Transverse colon (tissue), 4 donors: ENCODE data around the gene ZNF337. TPM values are rescaled to one million over a fixed set of nuclear protein-coding genes. Genes with fewer than 3 reads are reported as not detected.
"Not testable (repeated sequence)": the region's sequence is repeated elsewhere in the genome, so short reads cannot be mapped to it uniquely, and the experiment has no call there.

Source experiments
- DNase-seq: peaks from one replicate; pipeline ENCODE4 v3.0.0-alpha.2; 2019
- H3K27ac ChIP-seq, 4 donors: fragments of 200-600 bp; sonication (generic); 2 replicates each; pipeline ENCODE4 v1.5.1; 2016 to 2018; ENCODE audit warnings: inconsistent platforms in 4 of 4
- H3K27me3 ChIP-seq: fragments of 200-600 bp; sonication (generic); 2 replicates; pipeline ENCODE4 v1.5.1; 2017; ENCODE audit warnings: inconsistent platforms
- H3K36me3 ChIP-seq, 4 donors: fragments of 200-600 bp; sonication (generic); 2 replicates each; pipeline ENCODE4 v1.5.1; 2017 to 2019; ENCODE audit warnings: inconsistent platforms in 4 of 4
- H3K4me1 ChIP-seq, 4 donors: fragments of 200-600 bp; sonication (generic); 2 replicates each; pipeline ENCODE4 v1.5.1; 2017 to 2020; ENCODE audit warnings: inconsistent platforms in 4 of 4
- H3K4me3 ChIP-seq, 4 donors: fragments of 200-600 bp; sonication (generic); 1 replicate in 1 of 4; 2 replicates in 3 of 4; pipeline versions ENCODE4 v1.5.1 to v1.6.1; 2017 to 2019; ENCODE audit warnings: inconsistent platforms in 4 of 4
- H3K9me3 ChIP-seq, 2 donors: fragments of 200-600 bp; sonication (generic); 2 replicates each; pipeline ENCODE4 v1.5.1; 2017 to 2019; ENCODE audit warnings: inconsistent platforms in 2 of 2
- CTCF ChIP-seq, 5 experiments: fragments of 200-600 bp in 3 of 5; fragments of 450-650 bp in 2 of 5; sonication (generic) in 3 of 5; IDR thresholded peaks; 1 replicate in 2 of 5; 2 replicates in 3 of 5; pipeline ENCODE4 v1.5.1; 2016 to 2017; ENCODE audit warnings: antibody characterized with exemption in 5 of 5, inconsistent platforms in 3 of 5, mild to moderate bottlenecking in 2 of 5, moderate library complexity in 1 of 5
- EP300 ChIP-seq: sonication (generic); formaldehyde crosslinking; IDR thresholded peaks from one replicate; pipeline ENCODE4 v1.6.1; 2017; ENCODE audit warnings: antibody characterized with exemption, low read depth
- POLR2A ChIP-seq: fragments of 450-650 bp; IDR thresholded peaks from one replicate; pipeline ENCODE4 v1.6.1; 2016; ENCODE audit warnings: antibody characterized with exemption, mild to moderate bottlenecking, moderate library complexity
- POLR2AphosphoS5 ChIP-seq, 3 donors: sonication (generic); formaldehyde crosslinking; IDR thresholded peaks; one replicate each; pipeline ENCODE4 v1.6.1; 2016; ENCODE audit warnings: antibody characterized with exemption in 3 of 3
- WGBS, 2 donors: methylation state at CpG; one replicate each; pipeline ENCODE4 v1.1.5; 2018; ENCODE audit warnings: low coverage in 1 of 2; 5-methylcytosine and 5-hydroxymethylcytosine counted together
- in situ Hi-C, 4 donors: fragments of 200-750 bp; cut with MboI; loops; one replicate each; pipeline versions ENCODE4 v1.15.0 to v1.15.1; 2017; ENCODE audit warnings: low sequenced_read_pairs in 3 of 4, low pct_ligation_motif_present in 1 of 4, low pct_unique_long_range_greater_than_20kb in 1 of 4
- intact Hi-C: fragments of 100-400 bp; cut with DNase I; formaldehyde crosslinking; loops from one replicate; pipeline ENCODE4 v1.15.1; 2023; ENCODE audit warnings: low total_unique reads
- total RNA-seq, 4 donors: library from RNA; depleted of rRNA; stranded (reverse); fragments of >200 nt; gene quantifications; one replicate each; pipeline ENCODE4 v1.1.0, GENCODE V29; 2016

The ZNF337 gene
- total RNA-seq, 4 donors from 2014 or later, result 5.2 to 17.1 (median 11.0) TPM

GRCh38 chr20:25726357-25726756, 29.7 kb upstream of the ZNF337 start:
- Histone ChIP-seq H3K36me3 (no peaks in the 10 kb centered on the region), H3K9me3 (peaks cover 7 to 13% of the 10 kb centered on the region in 2 donors), H3K4me1 (no peaks in the 10 kb centered on the region), H3K4me3 (no peak overlapping the region), H3K27me3 (no peaks in the 10 kb centered on the region), H3K27ac (no peak overlapping the region)
- intact Hi-C loops (no loop called here), in situ Hi-C loops (no loop called here)
- TF ChIP-seq EP300 (no peak), CTCF (IDR thresholded peaks at IDR 0.05) (no peak), POLR2A (no peak), POLR2AphosphoS5 (IDR thresholded peaks at IDR 0.05) (no peak)
- 90 to 100% methylated on average over 1 of the region's 1 CpG for WGBS, 2 donors
- DNase-seq, result no peak

DNA sequence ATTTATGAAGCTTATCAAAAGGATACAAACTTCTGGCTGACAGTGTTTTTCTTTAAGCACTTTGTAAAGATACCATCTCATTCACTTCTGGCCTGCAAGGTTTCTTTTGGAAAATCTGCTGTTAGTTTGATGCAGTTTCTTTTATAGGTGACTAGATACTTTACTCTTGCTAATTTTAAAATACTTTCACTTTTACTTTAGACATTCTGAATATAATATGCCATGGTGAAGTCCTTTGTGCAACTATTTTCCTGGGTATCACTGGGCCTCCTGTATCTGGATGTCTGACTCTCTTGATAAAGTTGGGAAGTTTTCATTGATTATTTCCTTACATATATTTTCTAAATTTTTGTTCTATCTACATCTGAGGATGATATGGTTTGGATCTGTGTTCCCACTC, 29.0 kb upstream of the ZNF337 start:
- TF ChIP-seq EP300 (no peak), CTCF (IDR thresholded peaks at IDR 0.05) (no peak), POLR2AphosphoS5 (IDR thresholded peaks at IDR 0.05) (no peak), POLR2A (no peak)
- no peak overlapping the region for H3K4me3 ChIP-seq

GRCh38 chr20:25723975-25724374, 27.3 kb upstream of the ZNF337 start:
- H3K27ac ChIP-seq, result no peak overlapping the region
- no peaks in the 10 kb centered on the region for H3K36me3 ChIP-seq
- in situ Hi-C loops, result no loop called here
- WGBS, 2 donors, result 86 to 87% methylated on average over 2 of the region's 2 CpGs
- DNase-seq, result no peak
- no peaks in the 10 kb centered on the region for H3K27me3 ChIP-seq
- no peaks in the 10 kb centered on the region for H3K4me1 ChIP-seq
- H3K4me3 ChIP-seq, result no peak overlapping the region
- H3K9me3 ChIP-seq, result peaks cover 7 to 13% of the 10 kb centered on the region in 2 donors
- intact Hi-C loops, result no loop called here
- TF ChIP-seq EP300 (no peak), CTCF (IDR thresholded peaks at IDR 0.05) (no peak), POLR2AphosphoS5 (IDR thresholded peaks at IDR 0.05) (no peak)

More for the DNA sequence above, 29.0 kb upstream of the ZNF337 start:
- in situ Hi-C loops (no loop called here), intact Hi-C loops (no loop called here)
- Histone ChIP-seq H3K27ac (no peak overlapping the region), H3K27me3 (no peaks in the 10 kb centered on the region), H3K36me3 (no peaks in the 10 kb centered on the region), H3K4me1 (no peaks in the 10 kb centered on the region), H3K9me3 (peaks cover 7 to 13% of the 10 kb centered on the region in 2 donors)
- no peak for DNase-seq

DNA sequence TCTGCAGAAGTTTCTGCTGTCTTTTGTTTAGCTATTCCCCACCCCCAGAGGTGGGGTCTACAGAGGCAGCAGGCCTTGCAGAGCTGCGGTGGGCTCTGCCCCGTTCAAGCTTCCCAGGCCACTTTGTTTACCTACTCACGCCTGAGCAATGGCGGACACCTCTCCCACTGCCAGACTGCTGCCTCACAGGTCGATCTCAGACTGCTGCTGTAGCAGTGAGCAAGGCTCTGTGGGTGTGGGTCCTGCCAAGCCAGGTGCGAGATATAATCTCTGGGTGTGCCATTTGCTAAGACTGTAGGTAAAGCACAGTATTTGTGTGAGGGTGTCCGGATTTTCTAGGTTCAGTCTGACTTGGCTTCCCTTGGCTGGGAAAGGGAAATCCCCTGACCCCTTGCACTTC, 23.6 kb upstream of the ZNF337 start:
- intact Hi-C loops, result no loop called here
- no peaks in the 10 kb centered on the region for H3K4me1 ChIP-seq
- H3K27ac ChIP-seq, result no peak overlapping the region
- no peaks in the 10 kb centered on the region for H3K36me3 ChIP-seq
- no peaks in the 10 kb centered on the region for H3K27me3 ChIP-seq
- DNase-seq, result no peak
- no peaks in the 10 kb centered on the region for H3K9me3 ChIP-seq
- TF ChIP-seq EP300 (no peak), CTCF (IDR thresholded peaks at IDR 0.05) (no peak), POLR2AphosphoS5 (IDR thresholded peaks at IDR 0.05) (no peak), POLR2A (no peak)
- H3K4me3 ChIP-seq, result no peak overlapping the region
- 88% methylated on average over 7 of the region's 7 CpGs; no CpG with 5 or more reads in 1 of the 2 donors for WGBS, 2 donors
- in situ Hi-C loops, result no loop called here

GRCh38 chr20:25718896-25719809, 22.5 kb upstream of the ZNF337 start:
- intact Hi-C loops, H3K4me3 ChIP-seq, H3K9me3 ChIP-seq, H3K27me3 ChIP-seq, in situ Hi-C loops, H3K36me3 ChIP-seq, H3K4me1 ChIP-seq, H3K27ac ChIP-seq: not testable (repeated sequence)
- WGBS, 2 donors, result 50 to 54% methylated on average over 2 to 19 of the region's 20 CpGs
- peak; percentile 44 for DNase-seq
